Fibroblast of lung (primary cell): ENCODE results near the gene VPS45.

ENCODE experiments used
- EZH2 ChIP-seq: IDR thresholded peaks from 2 replicates; pipeline ENCODE4 v1.5.1; 2012; ENCODE audit warnings: low read length, control low read depth, mild to moderate bottlenecking; ENCODE audit errors: missing control alignments
- TF ChIP-seq, protein P1 (sequence below), 2 donors: IDR thresholded peaks in 1 of 2; conservative IDR thresholded peaks in 1 of 2; 1 replicate in 1 of 2; 2 replicates in 1 of 2; pipeline ENCODE4 v1.5.1; 2011 to 2012; ENCODE audit warnings: low read length in 2 of 2, control low read depth in 1 of 2, inconsistent platforms in 1 of 2, low read depth in 1 of 2, mild to moderate bottlenecking in 1 of 2

DNA sequence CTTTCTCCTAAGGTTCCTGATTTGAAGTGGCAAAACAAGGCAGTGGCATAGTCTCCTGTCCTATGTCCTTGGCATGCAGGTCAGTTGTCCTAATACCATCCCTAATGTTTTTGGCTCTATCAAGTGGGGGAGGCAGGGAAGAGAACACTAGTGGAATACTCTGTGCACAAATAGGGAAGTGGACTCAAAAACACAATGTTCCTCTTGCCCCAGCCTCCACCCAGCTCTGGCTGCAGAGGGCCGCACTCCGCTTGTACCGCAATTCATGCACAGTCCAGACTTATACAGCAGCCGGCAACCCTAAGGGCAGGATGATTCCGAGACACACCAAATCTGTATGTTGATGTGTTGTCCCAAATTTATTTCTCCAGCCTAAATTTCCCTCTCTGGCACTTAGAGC is 96.6 kb downstream of the VPS45 start:
- TF ChIP-seq EZH2, result no peak
- TF ChIP-seq, protein P1, sequence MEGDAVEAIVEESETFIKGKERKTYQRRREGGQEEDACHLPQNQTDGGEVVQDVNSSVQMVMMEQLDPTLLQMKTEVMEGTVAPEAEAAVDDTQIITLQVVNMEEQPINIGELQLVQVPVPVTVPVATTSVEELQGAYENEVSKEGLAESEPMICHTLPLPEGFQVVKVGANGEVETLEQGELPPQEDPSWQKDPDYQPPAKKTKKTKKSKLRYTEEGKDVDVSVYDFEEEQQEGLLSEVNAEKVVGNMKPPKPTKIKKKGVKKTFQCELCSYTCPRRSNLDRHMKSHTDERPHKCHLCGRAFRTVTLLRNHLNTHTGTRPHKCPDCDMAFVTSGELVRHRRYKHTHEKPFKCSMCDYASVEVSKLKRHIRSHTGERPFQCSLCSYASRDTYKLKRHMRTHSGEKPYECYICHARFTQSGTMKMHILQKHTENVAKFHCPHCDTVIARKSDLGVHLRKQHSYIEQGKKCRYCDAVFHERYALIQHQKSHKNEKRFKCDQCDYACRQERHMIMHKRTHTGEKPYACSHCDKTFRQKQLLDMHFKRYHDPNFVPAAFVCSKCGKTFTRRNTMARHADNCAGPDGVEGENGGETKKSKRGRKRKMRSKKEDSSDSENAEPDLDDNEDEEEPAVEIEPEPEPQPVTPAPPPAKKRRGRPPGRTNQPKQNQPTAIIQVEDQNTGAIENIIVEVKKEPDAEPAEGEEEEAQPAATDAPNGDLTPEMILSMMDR (conservative IDR thresholded peaks at IDR 0.05 in 1 of 2, IDR thresholded peaks at IDR 0.05 in 1 of 2; ENCODE audit: low read depth in 1 of 2, low read length in 2 of 2), result no peak
